SH-SY5Y (cell line): Measurements from ENCODE around the gene GCM1.

Source experiments
- GATA2 ChIP-seq: IDR thresholded peaks from 2 replicates; pipeline ENCODE4 v1.6.1; 2011; ENCODE audit warnings: mild to moderate bottlenecking, low read depth, low read length
- GATA3 ChIP-seq: IDR thresholded peaks from 2 replicates; pipeline ENCODE4 v1.6.1; 2011; ENCODE audit warnings: low read depth, mild to moderate bottlenecking, low read length, moderate library complexity

GRCh38 chr6:53136000-53136609 is 12.5 kb downstream of the GCM1 start:
- TF ChIP-seq GATA2 (no peak), GATA3 (no peak)
